ENCODE results near the gene ZFYVE28. TPM values are rescaled to one million over a fixed set of nuclear protein-coding genes. Genes with fewer than 3 reads are reported as not detected.

ZFYVE28 gene
- total RNA-seq, 2 experiments from 2014 or later: 26.2 to 28.0 TPM

DNA sequence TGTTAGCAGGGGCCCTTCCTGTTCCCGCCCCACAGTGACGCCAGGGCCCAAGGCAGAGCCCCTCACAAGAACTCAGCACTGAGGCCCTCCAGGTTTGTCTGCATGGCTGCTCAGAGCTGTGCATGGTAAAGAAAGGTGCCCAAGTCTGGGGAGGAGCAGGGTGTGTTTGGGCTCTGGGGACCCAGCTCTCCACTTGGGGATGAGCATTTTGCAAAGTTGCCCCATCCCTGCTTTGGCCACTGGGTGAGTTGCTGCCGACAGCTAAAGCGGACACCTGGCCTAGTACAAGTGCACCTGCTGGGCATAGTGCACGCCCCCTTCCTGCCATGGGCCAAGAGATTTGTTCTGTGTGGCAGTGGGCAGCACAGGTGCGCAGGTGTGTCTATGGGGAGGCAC, 154.5 kb downstream of the ZFYVE28 start:
- TF ChIP-seq, protein P1, sequence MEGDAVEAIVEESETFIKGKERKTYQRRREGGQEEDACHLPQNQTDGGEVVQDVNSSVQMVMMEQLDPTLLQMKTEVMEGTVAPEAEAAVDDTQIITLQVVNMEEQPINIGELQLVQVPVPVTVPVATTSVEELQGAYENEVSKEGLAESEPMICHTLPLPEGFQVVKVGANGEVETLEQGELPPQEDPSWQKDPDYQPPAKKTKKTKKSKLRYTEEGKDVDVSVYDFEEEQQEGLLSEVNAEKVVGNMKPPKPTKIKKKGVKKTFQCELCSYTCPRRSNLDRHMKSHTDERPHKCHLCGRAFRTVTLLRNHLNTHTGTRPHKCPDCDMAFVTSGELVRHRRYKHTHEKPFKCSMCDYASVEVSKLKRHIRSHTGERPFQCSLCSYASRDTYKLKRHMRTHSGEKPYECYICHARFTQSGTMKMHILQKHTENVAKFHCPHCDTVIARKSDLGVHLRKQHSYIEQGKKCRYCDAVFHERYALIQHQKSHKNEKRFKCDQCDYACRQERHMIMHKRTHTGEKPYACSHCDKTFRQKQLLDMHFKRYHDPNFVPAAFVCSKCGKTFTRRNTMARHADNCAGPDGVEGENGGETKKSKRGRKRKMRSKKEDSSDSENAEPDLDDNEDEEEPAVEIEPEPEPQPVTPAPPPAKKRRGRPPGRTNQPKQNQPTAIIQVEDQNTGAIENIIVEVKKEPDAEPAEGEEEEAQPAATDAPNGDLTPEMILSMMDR (IDR thresholded peaks at IDR 0.05): no peak
- H3K4me3 Mint-ChIP-seq: peak overlapping the region; percentile 11
- DNase-seq (no peak), ATAC-seq (ENCODE audit: poor library complexity) (no peak)
- no peaks in the 10 kb centered on the region for H3K9me3 ChIP-seq (ENCODE audit: control insufficient read depth in 1 of 2, insufficient read depth in 1 of 2, low read length in 2 of 2)
- no peaks in the 10 kb centered on the region for H3K27me3 Mint-ChIP-seq
- H3K4me1 Mint-ChIP-seq (ENCODE audit: low read depth): no peaks in the 10 kb centered on the region
- ChIA-PET CTCF (interaction anchor here (1.6 kb wide), 1 partner anchor 18 kb away, joined by 3 read pairs; no protein-coding TSS in a partner anchor), POLR2A (interaction anchor here (0.6 to 3.6 kb wide), 4 partner anchors 18 to 155 kb away, joined by 4 to 65 read pairs (median 36); partner anchors contain the start of genes CFAP99 and ZFYVE28)
- H3K9me3 Mint-ChIP-seq: no peaks in the 10 kb centered on the region
- peaks cover 10% of the 10 kb centered on the region for H3K36me3 ChIP-seq (ENCODE audit: insufficient read depth, low read length)
- no peaks in the 10 kb centered on the region for H3K27me3 ChIP-seq (ENCODE audit: control insufficient read depth in 1 of 2, insufficient read depth in 2 of 2, low read length in 2 of 2)
- peaks cover 37% of the 10 kb centered on the region for H3K4me1 ChIP-seq (ENCODE audit: insufficient read depth, low read length)
- intact Hi-C loops (cut with DNase I, micrococcal nuclease): loop anchor here in 1 of 2 experiments (2.0 to 10.0 kb wide), 5 partner anchors 17 to 671 kb away; partner anchors contain the start of gene NELFA
- peaks cover 4% of the 10 kb centered on the region for H3K36me3 Mint-ChIP-seq (ENCODE audit: low read depth)
- peak overlapping the region; percentile 95 for H3K27ac Mint-ChIP-seq
- no peak overlapping the region for H3K4me3 ChIP-seq (ENCODE audit: low read length)
- peak overlapping the region in 1 of 2 donors; percentile 4 for H3K27ac ChIP-seq (ENCODE audit: low read depth in 1 of 2, low read length in 2 of 2)

DNA sequence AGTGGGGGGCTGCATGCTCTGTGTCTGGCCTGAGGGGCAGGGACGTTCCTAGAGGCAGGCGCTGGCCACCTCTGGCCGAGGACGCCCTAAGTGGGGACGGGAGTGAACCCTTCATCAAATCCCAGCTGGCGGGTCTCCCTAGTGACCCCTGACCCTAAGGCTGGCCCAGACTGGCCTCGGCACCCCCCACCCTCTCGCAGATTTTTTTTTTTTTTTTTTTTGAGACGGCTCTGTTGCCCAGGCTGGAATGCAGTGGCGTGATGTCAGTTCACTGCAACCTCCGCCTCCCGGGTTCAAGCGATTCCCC, 155.5 kb downstream of the ZFYVE28 start:
- peak in 1 of 14 experiments; percentile 26 for DNase-seq
- POLR2A ChIA-PET: interaction anchor here (1.1 to 3.8 kb wide), 11 partner anchors 19 to 701 kb away, joined by 3 to 84 read pairs (median 21); partner anchors contain the start of genes CFAP99, GRK4, HAUS3 and NOP14
- CTCF ChIA-PET: interaction anchor here (0.7 to 2.4 kb wide), 4 partner anchors 19 to 156 kb away, joined by 3 to 17 read pairs (median 5); partner anchors contain the start of genes CFAP99, HAUS3, POLN and ZFYVE28
- H3K27ac Mint-ChIP-seq: peak overlapping the region; percentile 95
- Histone ChIP-seq H3K4me3 (ENCODE audit: low read length) (peak overlapping the region; percentile 64), H3K9me3 (ENCODE audit: control insufficient read depth in 1 of 2, insufficient read depth in 1 of 2, low read length in 2 of 2) (no peaks in the 10 kb centered on the region), H3K27me3 (ENCODE audit: control insufficient read depth in 1 of 2, insufficient read depth in 2 of 2, low read length in 2 of 2) (no peaks in the 10 kb centered on the region), H3K4me1 (ENCODE audit: insufficient read depth, low read length) (peaks cover 46% of the 10 kb centered on the region), H3K36me3 (ENCODE audit: insufficient read depth, low read length) (peaks cover 19% of the 10 kb centered on the region), H3K27ac (ENCODE audit: low read depth in 1 of 2, low read length in 2 of 2) (peak overlapping the region; percentile 84 to 93)
- no peak for ATAC-seq (ENCODE audit: poor library complexity)
- H3K36me3 Mint-ChIP-seq (ENCODE audit: low read depth): peaks cover 4% of the 10 kb centered on the region
- TF ChIP-seq, protein P1 (IDR thresholded peaks at IDR 0.05): no peak
- H3K4me3 Mint-ChIP-seq: peak overlapping the region; percentile 96
- H3K27me3 Mint-ChIP-seq: no peaks in the 10 kb centered on the region
- no peaks in the 10 kb centered on the region for H3K4me1 Mint-ChIP-seq (ENCODE audit: low read depth)
- intact Hi-C loops (cut with DNase I, micrococcal nuclease): loop anchor here (1.0 to 10.0 kb wide), 10 partner anchors 18 to 672 kb away; partner anchors contain the start of genes FAM193A (in 1 of the 2) and NELFA (in 1 of the 2)
- no peaks in the 10 kb centered on the region for H3K9me3 Mint-ChIP-seq

DNA sequence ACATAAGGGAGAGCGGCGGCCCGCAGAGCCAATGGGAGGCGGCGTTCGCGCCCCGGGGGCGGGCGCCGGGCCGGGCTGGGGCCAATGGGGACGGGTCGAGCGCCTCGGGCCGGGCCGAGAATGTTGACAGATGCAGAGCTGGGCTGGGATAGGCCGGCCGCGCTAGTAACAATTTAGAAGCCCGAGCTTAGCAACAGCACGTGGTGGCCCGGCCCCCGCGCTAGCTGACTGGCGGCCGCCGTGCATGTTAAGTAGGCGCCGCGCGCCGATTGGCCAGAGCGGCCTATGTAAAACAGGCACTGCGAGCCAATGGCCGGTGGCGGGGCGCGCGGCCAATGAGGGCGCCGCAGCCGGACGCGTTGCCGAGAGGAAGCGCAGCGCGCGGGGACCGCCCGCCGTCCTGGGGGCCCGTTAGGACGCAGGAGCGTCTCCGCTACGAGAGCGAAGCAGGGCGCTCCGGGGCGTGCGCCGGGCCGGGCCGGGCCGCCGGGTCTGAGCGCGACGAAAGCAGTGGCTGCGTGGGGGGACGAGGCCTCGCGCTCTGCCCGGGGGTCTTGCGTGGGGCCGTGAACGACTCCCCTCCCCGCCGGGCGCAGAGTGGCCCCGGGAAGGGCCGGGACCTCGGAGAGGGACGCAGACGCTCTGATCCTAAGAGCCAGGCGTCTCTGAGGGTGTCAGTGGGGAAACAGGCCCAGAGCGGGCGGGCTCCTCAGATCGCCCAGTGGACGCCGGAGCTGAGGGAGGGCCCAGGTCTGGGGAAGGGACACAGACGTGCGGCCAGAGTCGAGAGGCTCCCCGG, 156.1 kb downstream of the ZFYVE28 start:
- Mint-ChIP-seq H3K36me3 (ENCODE audit: low read depth) (peaks cover 4% of the 10 kb centered on the region), H3K27ac (peak overlapping the region; percentile 95), H3K4me3 (peak overlapping the region; percentile 96), H3K9me3 (no peaks in the 10 kb centered on the region), H3K4me1 (ENCODE audit: low read depth) (no peaks in the 10 kb centered on the region), H3K27me3 (no peaks in the 10 kb centered on the region)
- H3K36me3 ChIP-seq (ENCODE audit: insufficient read depth, low read length): peaks cover 25% of the 10 kb centered on the region
- TF ChIP-seq, protein P1 (IDR thresholded peaks at IDR 0.05): no peak
- ChIA-PET CTCF (interaction anchor here (0.9 to 2.4 kb wide), 4 partner anchors 20 to 157 kb away, joined by 3 to 17 read pairs (median 7); partner anchors contain the start of genes CFAP99, HAUS3, POLN and ZFYVE28), POLR2A (interaction anchor here (0.6 to 3.8 kb wide), 34 partner anchors 11 to 1481 kb away, joined by 3 to 84 read pairs (median 5); partner anchors contain the start of genes CFAP99, FAM193A, GRK4 and HAUS3)
- ATAC-seq (ENCODE audit: poor library complexity) (peak; percentile 89), DNase-seq (peak; percentile 92 to 99 (median 97))
- H3K9me3 ChIP-seq (ENCODE audit: control insufficient read depth in 1 of 2, insufficient read depth in 1 of 2, low read length in 2 of 2): no peaks in the 10 kb centered on the region
- H3K27ac ChIP-seq (ENCODE audit: low read depth in 1 of 2, low read length in 2 of 2): peak overlapping the region; percentile 84 to 93
- H3K27me3 ChIP-seq (ENCODE audit: control insufficient read depth in 1 of 2, insufficient read depth in 2 of 2, low read length in 2 of 2): no peaks in the 10 kb centered on the region
- peaks cover 51% of the 10 kb centered on the region for H3K4me1 ChIP-seq (ENCODE audit: insufficient read depth, low read length)
- intact Hi-C loops (cut with DNase I, micrococcal nuclease): loop anchor here (1.0 to 10.0 kb wide), 10 partner anchors 18 to 672 kb away; partner anchors contain the start of genes FAM193A (in 1 of the 2) and NELFA (in 1 of the 2)
- H3K4me3 ChIP-seq (ENCODE audit: low read length): peak overlapping the region; percentile 64

Measured in CD4-positive, alpha-beta T cell (primary cell).